HG03442 (cell line): Measurements from ENCODE around the gene DCAF8.

Experiments
- ATAC-seq: cut with Tn5 transposase; IDR thresholded peaks from one replicate; pipeline ENCODE4 v1.9.1; 2021; ENCODE audit warnings: mild to moderate bottlenecking, moderate library complexity; ENCODE audit not compliant: unreplicated experiment

DCAF8 gene

DNA sequence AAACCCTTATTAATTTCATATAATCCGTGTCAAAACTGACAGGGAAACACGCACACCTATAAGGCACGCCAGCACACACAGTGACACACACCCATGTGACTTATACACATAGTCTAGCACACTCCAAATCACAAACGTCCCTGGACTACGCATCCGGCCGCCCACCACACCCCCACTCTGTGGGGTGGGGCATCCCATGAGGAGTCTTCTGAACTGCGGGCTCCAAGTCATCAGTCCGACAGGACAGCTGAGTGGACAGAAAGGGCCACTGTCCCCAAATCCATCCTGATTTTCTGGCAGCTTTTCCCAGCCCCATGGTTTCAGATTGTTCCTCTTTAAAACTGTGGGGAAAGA lies 56.3 kb downstream of the DCAF8 start:
- ATAC-seq: peak; percentile 35

DNA sequence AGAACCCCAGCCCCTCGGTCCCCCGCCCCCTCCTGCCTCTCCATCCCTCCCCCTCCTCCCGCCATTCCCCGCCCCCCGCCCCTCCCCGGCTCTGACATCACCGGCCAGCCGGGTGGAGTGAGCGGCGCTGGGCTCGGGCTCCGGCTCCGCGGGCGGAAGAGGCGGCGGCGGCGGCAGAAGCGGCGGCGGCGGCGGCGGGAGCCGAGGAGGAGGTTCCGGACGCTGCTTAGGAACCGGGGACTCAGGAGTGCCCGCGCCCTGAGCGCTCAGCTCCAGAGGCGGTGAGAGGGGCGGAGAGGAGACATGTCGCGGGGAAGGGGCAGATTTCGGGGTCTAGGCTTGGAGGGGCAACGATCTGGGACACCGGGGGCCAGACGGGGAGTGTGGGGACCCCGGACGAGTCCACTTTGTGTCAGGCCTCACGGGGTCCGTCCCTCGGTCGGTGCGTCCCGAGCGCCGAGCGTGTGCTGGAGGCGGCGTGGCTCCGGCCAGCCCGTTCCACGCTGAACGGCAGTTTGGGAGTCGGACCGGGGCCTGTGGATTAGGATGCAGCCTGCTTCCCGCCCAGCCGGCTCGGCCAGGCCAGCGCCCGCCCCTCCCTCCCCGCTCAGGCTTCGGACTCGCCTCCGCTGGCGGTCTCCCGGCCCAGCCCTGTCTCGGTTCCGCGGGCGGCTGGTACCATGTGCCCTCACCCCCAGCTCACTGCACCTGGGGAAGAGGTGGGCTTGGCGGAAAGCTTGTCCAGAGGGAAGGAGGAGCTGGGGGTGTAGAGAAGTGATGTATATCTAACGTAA lies 56.9 kb downstream of the DCAF8 start, which contains the start of gene PEA15:
Gene PEA15 (plus strand): TSS at position 143 of the 794 bp plus-strand sequence. CDS start 6,161 bp downstream, outside the sequence.
- ATAC-seq: peak; percentile 39

DNA sequence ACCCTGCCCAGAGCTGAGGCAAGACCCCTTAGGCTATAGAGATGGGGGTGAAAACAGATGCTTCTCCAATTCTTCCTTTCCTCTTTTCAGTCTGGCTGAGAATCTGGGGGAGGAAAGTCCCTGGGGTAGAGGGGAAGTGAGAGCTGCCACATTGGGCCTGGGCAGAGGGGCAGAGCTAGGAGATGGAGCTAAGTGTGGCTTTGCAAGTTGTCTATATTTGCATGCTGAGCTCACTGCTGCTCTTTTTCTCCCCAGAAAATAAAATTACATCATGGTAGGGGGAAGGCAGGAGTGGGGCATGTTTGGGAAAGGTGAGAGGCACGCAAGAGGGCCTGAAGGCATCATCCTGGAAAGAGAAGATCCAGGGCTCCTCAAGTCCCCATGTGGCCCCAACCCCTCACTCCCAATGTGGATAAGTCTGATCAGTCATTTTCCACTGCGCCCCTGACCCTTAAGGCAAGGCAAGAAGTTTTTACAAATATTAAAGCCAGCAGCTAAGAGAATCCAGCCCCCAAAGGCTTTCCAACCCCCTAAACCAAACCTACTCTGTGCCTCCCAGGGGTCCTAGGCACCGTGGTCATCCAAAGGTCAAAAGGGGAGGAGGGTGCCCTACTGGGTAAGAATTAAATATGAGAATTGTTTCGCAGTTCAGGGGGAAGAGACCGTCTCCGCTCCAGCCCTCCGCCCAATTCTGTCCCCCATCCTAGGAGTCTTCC lies 57.7 kb downstream of the DCAF8 start:
- ATAC-seq: peak; percentile 64

- ATAC-seq: no peak
Observed at GRCh38 chr1:160200786-160201185, 61.6 kb downstream of the DCAF8 start.

DNA sequence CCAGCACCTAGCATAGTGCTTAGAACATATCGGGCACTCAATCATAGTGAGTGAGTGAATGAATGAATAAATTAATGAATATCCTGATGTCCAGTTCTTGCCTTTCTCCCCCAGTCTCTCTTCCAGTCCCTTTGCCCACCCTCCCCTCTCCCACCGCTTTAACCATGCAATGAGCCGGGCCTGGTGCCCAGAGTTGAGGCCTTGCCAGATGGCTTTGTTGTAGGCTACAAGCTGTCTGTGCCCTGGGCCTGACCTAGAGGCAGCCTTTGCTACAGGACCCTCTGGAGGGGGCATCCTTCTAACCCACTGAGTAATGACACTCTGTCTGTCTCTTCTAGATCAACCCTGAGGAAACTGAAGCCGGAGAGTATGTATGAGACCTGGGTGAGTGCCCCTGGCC lies 65.1 kb downstream of the DCAF8 start:
- ATAC-seq: no peak

DNA sequence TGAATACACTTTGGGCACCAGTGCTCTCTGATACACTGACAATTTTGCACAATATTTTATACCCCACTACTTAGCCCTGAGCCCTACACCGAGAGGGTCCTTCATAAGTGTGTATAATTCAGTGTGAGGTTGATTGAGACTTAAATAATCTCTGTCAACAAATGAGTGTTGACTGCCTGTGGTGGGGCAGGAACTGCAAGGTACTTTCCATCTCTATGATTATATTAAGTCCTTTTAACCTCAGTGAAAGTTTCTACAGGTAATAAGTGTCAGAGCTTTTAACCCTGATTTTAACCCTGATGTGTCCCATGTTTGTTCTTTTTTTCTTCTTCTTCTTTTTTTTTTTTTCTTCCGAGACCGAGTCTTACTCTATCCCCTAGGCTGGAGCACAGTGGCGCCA lies 66.2 kb downstream of the DCAF8 start:
- no peak for ATAC-seq

DNA sequence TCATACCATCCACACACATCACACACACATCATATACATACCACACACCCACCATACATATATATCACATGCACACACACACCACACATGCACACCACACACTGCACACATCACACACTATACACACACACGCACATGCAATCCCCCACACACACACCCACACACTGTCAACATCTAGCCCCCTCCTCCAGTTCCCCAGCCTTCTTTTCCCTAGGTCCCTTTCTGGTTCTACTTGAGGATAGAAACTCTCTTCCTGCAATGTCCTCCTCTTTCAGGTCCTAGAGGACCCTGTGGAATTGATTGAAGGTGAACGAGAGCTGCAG lies 67.7 kb downstream of the DCAF8 start:
- ATAC-seq: no peak

DNA sequence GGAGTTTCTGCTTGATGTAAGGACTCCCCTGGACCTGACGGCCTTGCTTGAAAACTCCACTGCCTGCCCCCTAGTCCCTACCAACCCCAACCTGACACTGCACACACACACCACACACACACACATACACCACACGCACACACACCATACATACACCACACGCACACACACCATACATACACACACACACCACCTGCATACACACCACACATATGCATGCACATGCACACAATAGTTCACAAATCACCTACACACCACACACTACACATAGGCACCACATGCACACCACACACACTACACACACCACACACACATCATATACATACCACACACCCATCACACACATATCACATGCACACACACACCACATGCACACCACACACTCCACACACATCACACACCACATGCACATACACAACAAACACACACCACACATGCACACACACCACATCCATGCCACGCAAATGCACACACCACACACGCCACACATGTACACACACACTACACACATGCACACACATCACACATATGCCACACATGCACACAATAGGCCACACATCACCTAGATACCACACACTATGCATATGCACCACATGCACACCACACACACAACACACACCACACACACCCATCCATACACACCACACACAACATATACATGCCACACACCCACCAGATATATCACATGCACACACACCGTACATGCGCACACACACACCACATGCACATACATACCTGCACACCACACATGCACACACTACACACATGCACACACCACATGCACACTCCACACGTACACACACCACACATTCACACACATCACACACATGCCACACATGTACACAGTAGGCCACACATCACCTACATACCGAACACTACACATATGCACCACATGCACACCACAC lies 68.3 kb downstream of the DCAF8 start:
- ATAC-seq: no peak

GRCh38 chr1:160193091-160193819 lies 69.1 kb downstream of the DCAF8 start:
- peak; percentile 69 for ATAC-seq

DNA sequence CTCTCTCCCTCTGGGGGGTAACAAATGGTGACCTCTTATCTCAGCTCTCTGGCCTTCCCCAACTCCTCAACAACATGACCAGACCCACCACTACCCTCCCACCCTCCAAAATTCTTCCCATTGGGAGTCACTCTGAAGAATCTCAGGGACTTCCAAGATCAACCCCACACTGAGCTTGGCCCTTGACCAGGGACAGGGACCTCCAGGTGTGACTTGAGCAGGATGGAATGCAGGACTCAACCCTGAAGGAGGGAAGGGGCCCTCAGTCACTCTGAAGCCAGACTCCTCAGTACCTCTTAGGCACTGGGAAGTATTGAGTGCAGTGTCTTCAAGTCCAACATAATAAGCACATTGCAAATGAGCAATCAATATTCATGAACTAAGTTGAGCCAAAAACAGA lies 70.1 kb downstream of the DCAF8 start:
- ATAC-seq: no peak

DNA sequence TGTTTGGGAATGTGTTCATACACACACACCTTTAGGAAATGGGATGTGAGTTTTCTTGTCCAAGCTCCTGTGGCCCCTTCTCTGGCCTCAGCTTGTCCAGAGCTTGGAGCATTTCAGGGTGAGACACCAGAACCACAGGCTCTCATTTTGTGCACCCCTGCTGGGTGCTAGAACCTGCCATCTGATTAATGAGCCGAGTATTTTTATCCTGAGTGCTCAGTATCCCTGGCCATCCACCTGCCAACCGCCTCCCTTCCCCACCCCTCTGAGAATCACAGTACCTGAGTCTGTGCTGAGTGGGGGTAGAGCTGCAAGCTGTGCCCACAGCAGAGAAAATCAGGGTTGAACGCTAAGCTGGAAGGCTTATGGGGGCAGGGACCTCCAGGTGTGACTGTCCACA lies 70.6 kb downstream of the DCAF8 start:
- ATAC-seq: no peak

DNA sequence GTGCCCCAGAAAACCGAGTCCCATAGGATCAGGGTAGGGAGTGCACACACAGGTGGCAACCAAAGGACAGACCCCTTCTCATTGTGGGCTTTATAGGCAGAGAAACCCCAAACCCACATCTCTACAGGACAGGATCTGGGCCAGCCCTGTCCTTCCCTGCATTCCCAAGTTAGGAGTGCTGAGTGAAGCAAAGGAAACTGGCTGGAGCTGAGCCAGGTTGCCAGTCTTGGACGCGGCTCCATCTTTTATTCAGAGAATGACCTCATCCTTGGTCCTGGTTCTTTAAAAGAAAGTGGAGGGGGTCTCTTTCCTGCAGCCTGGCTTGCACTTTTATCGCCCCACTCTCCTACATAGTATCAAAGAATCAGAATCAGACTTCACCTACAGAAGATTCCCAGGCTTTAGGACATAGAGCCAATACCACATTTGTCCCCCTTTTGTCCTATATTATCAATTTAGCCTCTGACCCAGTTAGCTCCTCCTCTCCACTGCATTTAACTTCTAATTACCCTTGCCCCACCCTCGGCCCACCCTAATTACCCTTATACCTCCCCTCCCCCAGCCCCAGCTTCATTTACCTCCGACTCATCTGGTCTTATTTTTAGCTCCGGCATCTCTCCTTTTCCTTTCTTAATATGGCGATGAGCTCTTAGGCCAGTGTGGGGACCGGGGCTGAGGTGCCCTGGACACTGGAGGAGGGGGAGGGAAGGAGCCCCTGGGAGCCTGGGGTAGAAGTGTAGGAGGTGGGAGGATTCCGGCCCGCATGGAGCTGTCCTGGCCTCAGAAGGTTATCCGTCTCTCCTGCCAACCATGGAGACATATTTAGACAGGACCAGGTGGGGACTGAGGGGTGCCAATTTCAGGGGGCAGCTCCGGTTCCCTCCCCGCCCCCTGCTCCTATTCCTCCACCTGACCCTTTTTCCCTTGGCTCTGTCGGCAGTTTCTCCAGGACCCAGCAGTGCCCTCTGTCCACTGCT lies 72.4 kb downstream of the DCAF8 start, which contains the start of gene CASQ1:
Gene CASQ1 (plus strand): TSS at position 927 of the 977 bp plus-strand sequence. CDS start 177 bp downstream, outside the sequence.
- no peak for ATAC-seq

DNA sequence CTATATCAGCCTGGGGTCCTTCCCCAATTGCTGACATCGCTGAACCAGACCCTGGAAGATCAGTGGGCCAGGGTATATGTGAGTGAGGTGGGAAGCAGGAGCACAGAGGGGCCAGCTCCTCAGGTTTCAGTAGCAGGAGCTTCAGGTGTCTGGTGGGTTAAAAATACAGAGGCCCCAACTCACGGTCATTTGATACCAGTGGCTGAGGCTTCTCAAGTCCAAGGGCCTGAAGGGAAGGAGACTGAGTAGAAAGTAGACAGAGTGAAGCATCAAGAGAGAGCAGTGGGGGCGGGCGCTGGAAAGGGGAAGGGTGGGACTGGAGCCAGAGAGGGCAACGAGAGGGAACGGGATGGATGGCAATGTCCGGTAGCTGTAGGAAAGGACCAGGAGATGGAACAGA lies 74.0 kb downstream of the DCAF8 start:
- ATAC-seq: no peak

DNA sequence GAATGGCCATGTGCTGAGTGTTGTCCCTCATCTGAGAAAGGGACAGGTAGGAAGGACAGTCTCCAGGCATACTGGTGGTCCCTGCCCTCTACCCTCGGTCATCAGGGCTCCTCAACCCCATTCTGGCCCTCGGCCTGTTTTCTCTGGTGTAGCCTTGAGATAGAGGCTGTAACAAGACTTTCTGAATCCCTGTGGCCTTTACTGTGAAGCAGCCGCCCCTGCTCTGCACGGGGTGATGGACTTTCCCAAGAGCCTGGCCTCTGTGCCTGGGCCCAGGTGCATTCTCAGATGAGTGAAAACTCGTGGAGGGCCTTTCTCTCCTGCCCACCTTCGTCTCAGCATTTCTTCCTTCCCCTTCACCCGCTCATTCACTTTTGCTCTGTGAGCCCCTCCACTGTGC lies 74.9 kb downstream of the DCAF8 start:
- no peak for ATAC-seq

- ATAC-seq: no peak
Observed at GRCh38 chr1:160186729-160187128, 75.6 kb downstream of the DCAF8 start.

DNA sequence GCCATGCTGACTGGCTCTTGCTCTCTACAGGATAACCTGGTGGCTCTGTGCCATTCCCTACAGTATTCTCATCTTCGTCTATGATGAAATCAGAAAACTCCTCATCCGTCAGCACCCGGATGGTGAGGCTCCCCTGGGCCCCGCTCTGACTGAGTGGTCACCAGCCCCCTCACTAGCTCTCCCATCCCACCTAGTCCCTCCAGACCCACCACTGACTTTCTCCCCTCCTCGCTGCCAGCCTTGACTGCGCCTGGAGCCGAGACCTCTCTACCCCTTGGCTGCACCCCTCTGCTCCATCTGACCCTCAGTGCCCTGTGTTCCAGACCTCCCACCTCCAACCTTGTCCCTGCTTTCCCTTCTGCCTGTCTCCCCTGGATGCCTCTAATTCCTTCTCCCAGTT lies 76.1 kb downstream of the DCAF8 start:
- no peak for ATAC-seq

DNA sequence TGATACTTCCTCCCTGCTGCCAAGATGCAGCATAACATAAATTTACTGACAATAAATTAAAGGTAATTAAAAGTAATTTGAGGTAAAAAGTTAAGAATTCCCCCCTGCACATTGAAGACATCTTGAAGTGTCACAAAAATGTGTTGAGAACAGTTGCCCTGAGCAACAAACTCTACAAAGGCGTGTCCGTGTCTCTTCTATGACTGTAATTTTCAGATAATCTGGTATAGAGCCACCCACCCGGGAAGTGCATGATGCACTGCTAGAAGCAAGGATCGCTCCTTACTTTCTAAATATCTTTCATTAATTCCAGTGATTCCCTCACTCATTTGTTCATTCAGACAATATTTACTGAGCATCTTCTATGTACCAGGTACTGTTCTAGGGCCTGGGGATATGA lies 83.0 kb downstream of the DCAF8 start:
- ATAC-seq: no peak

DNA sequence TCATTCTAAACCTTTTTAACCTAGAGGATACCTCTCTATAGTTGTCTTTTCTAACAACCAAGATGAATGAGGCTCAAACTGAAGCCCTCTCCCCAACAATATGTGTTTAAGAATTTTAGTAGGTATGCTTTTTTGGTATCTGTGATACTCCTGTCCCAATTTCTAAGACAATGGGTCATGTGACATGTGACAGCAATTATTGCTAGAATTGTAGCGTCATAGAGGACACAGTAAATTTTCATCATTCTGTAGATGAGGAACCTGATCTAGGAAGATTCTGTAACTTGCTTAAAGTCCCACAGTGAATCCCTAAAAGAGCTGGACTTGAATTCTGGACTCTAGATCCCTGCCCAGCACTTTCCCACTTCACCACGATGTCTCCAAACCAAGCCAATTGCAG lies 83.6 kb downstream of the DCAF8 start:
- no peak for ATAC-seq

DNA sequence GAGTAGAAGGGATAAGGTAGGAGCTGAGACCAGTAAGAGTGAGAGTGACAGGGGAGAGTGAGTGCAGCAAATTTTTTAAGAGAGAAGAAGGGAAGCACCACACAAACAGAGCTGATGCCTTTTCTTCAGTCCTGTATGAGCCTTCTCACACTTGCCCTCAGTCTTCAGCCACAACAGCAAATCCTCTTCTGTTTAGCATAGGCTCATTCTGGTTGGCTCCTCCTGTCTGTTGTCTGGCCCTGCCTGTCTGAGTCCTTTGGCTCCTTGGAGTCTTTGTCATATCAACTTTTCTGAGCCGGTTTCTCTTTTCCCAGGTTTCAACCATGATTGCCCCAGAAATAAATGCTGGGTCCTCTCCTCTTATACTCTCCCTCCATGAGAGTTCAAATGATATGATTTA lies 84.7 kb downstream of the DCAF8 start:
- no peak for ATAC-seq

DNA sequence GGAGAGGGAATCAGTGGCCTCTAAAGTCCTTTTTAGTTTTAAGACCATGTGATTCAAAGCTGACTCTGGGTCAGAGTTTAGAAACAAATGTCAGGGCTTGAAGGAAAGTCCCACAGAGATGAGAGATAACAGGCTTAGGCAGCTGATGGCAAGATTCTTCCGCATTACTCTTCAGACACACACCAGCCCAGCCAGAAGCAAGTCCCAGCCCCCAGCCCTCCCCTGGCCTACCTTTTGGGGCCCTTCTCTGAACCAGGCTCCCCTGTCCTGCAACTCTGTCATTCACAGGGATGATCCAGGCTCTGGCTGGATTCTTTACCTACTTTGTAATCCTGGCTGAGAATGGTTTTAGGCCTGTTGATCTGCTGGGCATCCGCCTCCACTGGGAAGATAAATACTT lies 85.1 kb downstream of the DCAF8 start:
- no peak for ATAC-seq
